DMS 273 (cell line): ENCODE measurements around the gene KANSL1.

Experiments used
- DNase-seq: peaks from one replicate; lab custom pipeline; 2025; ENCODE audit not compliant: unreplicated experiment; lab: John Stamatoyannopoulos, UW

The KANSL1 gene

DNA sequence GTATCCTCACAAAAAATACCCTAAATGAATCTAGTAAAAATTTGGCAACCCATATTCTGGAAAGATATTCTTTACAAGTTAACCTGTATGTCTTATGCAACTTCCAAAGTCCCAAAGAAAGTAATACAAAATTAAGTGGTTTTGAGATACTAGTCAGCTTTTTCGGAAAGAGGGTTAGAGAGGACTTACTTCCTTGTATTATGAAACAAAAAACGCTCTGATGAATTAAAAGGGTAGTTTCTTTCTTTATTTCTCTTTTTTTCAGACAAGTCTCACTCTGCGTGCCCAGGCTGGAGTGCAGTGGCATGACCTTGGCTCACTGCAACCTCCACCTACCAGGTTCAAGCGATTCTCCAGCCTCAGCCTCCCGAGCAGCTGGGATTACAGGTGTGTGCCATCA lies 51.6 kb downstream of the KANSL1 start:
- no peak for DNase-seq

DNA sequence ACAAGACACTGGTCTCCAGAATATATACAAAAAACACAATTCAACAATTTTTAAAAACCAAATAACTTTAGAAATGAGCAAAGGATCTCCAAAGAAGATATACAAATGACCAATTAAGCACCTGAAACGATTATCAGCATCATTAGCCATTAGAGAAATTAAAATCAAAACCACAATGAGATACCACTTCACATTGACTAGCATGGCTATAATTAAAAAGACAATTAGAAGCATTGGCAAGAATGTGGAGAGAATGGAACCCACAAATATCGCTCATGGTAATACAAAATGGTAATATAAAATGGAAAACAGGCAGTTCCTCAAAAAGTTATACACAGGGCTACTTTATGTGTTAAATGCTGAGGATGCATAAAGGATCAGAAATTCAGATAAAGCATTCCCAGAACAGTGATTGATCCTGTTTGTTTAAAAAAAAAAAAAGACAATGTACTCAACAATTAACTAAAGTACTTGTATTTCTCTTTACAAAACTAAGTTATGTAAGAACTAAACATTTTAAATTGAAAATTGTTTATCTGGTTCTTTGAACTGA lies 52.5 kb downstream of the KANSL1 start:
- DNase-seq = no peak

DNA sequence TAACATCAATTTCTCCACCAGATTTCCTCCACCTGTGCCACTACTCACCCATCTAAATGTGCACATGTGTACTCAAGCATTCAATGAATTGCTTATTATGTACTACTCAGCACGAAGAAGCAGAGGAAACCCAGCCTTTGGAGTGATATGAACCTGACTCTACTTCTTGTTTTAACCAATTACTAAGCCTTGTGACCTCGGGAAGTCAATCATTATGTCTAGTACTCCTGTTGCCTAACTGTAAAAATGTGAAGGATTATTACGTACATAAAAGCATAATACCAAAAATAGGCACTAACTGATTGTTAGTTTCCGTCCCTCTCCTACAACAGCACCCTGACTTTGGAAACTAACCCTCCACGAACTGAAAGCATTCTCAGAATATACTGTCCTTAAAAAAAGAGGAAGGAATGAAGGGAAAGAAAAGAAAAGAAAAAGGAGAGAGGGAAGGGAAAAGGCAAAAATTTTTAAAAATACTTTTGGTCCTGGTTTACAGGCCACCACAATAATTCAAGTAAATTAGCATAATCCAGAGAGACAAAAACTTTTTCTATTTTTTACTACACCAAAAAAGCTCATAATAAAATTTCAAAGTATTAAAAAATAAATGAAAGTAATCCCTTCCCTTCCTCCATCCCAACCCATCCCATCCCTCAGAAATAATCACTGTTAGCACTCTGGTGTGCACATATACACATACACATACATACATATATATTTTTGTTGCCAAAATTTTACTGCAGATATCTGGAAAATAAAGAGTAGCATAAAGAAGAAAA lies 53.6 kb downstream of the KANSL1 start:
- DNase-seq = no peak

DNA sequence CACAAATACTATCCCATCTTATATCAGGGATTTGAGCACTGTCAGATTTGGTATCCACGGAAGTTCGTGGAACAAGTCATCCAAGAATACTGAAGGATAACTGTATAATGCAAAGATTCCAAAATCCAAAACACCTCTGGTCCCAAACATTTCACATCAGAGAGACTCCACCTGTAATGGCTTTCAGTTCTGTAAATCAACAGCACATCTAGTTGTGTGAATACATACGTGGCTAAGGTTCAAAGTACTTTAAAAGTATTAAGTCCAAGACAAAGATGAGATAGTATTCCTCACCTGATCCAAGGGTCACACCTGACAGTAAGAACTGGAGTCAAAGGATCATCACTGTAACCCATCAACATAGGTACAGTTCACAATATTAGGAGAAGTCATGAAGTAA lies 54.8 kb downstream of the KANSL1 start:
- no peak for DNase-seq

DNA sequence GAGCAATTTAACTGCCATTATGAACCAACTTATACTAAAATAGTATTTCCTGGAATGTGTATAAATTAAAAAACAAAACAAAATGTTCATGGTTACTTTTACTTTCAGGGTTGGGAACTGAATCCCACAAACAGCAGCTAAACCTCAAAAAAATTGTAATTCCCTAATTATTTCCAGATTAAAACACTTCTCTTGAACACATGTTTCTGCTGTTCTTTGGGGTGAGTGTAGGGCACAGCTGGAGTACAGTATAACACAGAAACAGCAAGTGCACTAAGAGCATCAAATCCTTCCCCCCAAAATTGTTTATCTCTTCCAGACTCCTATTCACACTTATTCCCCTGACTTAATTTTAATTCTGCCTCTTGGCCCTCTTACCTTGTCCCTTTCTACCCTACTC lies 56.4 kb downstream of the KANSL1 start:
- no peak for DNase-seq

DNA sequence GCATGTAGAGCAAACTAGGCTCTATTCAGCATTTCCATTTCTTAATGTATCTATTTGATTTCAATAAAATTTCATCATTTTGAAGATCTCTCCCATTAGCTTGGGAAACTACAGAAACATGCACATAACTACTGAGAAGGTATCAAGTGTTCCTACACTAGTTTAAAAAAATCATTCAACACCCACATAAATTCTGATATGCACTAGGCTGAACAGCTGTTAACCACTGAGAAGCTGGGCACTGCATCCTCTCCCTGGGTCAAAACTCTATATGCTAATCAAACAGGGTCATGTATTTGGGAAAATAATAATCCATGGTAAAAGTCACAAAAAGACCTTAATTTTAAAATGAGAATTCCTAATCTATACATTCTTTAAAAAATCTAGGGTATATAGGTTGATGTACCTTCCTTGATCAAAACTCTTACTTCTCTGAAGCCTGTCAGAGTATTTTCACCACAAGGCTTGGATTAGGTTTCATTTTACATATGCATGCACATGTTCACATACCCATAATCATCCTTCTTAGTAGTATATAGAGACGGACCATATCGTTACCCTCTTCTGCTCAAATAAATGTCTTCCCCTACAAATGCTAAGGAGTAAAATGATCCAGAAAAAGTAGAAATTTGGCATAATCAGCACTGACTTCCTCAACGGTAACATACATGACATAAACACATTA lies 57.2 kb downstream of the KANSL1 start:
- DNase-seq = peak; percentile 71

DNA sequence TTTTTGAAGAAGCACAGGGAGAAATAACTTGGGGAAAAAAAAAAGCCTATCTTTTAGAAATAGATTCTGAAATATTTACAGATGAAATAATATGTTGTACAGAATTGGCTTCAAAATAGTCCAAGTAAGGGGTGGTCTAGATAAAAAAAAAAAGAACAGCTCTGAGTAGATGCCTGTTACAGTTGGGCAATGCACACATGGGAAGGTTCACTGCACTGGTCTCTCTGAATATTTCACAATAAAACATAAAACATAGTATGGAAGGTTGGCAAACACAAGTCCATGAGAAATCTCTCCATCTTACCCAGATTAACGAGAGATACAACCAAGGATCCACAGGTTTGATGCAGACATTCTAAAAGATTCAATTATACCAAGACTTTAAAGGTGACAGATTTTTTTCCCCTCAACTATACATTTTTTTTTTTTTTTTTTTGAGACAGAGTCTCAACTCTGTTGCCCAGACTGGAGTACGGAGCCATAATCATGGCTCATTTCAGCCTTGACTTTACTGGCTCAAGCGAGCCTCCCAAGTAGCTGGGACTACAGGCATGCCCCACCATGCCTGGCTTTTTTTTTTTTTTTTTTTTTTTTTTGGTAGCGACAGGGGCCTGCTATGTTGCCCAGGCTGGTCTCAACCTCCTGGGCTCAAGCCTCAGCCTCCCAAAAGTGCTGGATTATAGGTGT lies 58.0 kb downstream of the KANSL1 start:
- no peak for DNase-seq

DNA sequence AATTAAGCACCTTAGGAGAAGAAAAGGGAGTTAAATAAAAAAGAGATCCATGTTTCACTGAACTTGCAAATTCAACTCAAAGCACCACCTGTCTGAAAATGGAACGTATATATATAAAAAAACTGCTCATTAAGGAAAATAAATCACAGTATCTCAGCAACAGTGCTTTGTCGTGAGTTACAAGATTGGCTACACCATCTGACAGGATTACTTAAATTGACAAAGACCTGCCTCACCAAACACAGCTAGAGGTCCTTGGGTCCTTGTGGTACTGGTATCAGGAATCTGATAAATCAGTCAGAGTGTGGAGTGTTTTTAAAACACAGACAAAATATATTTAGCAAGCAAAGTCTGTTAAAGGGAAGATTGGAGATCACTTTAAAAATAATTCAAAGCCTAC lies 63.9 kb downstream of the KANSL1 start:
- no peak for DNase-seq

DNA sequence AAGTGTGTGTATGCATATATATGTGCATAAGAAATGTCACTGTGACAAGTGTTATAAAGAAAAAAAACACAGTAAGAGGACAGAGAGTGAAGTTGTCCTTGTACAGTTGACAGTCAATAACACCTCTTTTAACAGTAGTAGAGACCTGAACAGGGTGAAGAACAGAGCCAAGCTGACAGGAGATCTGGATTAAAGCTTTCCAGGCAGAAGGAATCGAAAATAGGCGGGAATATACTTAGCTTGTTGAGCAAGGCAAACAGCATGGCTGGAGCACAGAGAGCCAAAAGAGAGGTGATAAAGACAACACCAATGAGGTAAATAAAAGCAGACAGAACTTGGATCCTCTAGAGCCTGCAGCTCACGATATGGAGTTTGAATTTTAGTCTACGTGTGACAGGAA lies 64.8 kb downstream of the KANSL1 start:
- no peak for DNase-seq

DNA sequence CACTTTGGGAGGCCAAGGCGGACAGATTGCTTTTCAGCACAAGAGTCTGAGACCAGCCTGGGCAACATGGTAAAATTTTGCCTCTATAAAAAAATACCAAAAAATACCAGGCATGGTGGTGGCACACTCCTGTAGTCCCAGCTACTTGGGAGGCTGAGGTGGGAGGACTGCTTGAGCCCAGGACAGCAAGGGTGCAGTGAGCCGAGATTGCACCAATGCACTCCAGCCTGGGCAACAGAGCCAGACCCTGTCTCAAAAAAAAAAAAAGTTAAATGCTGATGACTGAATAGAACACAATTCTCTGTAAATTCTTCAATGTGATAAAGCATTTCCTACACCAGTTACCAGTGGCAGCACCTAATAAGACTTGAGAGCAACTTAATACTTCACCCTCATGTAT lies 65.7 kb downstream of the KANSL1 start:
- DNase-seq = no peak

DNA sequence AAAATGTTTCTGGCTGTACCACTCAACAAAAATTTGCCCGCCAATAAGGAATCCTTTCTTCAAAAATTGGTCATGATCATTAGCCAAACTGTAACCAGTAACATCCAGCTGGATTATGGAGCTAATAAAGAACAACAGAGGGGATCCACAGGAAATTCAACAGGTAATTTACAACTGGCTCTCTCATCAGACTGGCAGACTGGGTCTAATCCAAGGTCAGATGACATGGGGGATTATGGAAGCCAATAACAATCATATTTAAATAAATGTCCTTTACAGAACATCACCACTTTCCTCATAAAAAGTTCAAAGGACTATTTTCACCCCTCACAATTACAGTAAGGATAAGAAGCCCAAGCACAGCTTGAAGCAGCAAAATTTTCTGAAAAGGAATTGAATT lies 66.4 kb downstream of the KANSL1 start:
- no peak for DNase-seq

DNA sequence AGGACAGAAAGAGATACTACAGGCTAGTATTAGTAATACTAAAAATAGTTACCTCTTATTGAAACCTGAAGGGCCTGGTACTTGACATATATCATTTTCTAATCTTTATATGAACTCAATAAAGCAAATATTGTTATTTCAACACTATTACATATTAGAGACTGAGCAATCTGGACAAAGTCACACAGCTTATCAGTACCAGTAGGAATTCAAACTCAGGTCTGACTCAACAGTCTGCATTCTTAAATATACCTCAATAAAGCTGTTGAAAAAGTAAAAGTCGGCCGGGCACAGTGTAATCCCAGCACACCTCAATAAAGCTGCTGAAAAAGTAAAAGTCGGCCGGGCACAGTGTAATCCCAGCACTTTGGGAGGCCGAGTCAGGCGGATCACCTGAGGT lies 67.4 kb downstream of the KANSL1 start:
- no peak for DNase-seq

DNA sequence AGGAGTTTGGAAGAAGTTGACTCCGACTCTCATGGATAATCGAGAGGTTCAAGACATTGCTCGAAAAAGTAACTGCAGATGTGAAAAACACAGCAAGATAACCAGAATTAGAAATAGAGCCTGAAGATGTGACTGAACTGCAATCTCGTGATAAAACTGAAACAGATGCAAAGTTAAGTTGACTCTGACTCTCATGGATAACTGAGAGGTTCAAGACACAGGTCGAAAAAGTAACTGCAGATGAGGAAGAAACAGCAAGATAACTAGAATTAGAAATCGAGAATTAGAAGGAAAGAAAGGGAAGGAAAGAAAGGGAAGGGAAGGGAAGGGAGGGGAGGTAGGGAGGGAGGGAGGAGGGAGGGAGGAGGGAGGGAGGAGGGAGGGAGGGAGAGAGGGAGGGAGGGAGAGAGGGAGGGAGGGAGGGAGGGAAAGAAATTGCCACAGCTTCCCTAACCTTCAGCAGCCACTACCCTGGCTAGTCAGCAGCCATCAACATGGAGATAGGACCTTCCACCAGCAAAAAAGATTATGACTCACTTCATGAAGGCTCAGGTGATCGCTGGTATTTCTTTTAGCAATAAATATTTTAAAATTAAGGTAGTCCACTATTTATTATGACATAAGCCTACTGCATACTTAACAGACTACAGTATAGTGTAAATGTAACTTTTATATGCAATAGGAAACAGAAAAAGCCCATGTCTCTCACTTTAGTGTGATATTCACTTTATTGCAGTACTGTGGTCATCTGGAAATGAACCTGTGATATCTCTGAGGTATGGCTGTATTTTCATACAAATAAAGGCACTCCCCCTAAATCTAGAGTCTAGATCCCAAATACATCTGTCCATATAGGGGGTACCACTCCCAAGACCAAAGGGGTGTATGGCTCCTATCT lies 68.3 kb downstream of the KANSL1 start:
- no peak for DNase-seq

DNA sequence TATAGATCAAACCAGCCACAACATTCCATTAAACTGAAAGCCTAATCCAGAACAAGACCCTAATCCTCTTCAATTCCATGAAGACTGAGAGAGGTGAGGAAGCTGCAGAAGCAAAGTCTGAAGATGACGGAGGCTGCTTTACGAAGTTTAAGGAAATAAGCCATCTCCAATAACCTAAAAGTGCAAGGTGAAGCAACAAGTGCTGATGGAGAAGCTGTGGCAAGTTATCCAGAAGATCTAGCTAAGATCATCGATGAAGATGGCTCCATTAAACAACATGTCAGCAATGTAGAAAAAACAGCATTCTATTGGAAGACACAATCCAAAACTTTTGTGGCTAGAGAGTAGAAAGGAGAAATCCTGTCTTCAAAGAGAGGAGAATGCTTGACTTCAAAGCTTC lies 69.6 kb downstream of the KANSL1 start:
- DNase-seq = no peak

DNA sequence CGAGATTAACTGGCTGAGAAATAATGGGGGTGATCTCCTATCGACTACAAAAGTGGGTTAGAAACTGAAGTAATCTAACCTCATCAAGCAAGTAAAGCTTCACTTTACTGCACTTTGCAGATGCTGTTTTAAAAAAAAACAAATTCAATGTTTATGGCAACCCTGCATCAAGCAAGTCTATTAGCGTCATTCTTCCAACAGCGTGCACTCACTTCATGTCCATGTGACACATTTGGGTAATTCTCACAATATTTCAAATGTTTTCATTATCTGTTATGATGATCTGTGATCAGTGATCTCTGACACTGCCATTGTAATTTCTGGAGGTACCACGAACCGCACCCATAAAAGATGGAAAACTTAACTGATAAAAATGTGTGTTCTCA lies 70.8 kb downstream of the KANSL1 start:
- no peak for DNase-seq

DNA sequence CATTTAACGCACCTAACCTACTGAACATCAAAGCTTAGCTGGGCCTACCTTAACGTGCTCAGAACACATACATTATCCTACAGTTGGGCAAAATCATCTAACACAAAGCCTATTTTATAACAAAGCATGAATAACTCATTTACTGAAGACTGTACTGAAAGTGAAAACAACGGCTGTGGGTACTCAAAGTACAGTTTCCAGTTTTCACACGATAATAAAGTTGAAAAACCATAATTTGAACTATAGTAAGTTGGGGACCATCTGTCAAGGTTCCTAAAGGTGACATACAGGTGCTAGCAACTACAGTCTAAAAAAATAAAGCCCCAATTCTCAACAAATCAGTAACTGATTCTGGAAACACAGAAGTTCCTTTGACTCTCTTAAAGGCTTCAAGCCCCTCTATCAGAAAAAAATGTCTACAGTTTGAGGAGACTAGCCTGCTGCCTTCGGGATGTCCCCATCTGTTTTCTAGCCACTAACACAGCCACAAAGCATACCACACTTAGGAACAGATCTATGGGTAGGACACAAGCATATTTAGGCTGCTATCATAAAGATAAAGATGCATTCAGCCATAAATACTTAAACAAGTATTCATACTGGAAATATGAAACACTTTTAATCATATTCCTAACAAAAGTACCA lies 71.3 kb downstream of the KANSL1 start:
- DNase-seq = no peak

DNA sequence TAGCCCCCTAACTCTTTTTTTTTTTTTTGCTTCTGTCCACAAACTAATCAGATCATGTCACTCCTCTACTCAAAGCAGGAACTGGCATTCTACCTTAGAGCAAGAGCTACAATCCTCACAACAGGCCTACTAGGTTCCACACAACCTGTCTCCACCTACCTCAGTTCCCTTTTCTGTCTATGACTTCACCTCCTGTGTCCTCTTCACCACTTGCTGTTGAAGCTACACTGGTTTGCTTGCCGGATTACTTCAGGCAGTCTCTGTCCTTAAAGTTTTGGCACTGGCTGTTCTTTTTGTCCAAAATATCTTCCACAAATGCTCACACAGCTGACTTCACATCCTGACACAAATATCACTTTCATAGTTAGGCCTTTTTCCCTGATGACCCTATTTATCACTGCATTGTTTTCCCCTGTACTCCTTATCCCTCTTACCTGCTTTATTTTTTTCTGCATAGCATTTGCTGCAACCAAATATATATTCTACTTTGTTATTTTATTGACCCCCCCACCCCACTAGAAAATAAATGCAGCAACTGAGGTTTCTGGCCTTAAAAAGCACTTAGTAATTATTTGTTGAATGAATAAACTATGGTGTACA lies 72.0 kb downstream of the KANSL1 start:
- DNase-seq = no peak

DNA sequence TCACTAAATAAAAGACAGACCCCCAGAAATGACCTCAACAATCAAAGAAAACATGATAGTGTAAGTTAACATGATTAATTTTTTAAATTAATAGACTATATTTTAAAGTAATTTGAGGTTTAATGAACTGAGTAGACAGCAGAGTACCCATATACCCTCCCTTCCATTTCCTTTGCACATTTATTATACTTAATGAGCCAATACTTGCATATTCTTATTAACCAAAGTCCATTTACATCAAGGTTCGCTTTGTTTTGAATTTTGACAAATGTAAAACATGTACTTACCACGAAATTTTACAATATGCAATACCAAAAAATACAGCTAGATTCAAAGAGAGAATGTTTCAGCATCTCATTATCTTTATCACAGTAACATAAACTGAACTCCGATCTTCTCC lies 72.7 kb downstream of the KANSL1 start:
- DNase-seq = no peak

DNA sequence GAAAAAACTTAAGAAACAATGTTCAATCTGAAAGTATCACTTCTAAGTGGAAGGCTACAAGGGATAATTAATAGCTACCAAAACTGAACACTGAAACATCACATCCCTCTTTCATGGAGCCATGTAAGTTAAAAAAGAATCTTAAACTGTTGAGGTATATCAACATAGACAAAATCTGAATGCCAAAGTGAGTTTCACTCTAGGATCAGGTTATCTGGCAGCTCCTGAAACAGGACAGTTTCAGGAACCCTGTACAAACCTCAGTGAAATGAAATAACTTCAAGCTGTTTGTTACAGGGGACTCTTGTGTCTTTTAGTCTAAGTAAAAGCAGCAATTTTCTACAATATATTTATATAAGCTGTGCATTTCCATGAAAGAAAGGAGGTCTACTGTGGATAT lies 73.2 kb downstream of the KANSL1 start:
- DNase-seq = no peak

DNA sequence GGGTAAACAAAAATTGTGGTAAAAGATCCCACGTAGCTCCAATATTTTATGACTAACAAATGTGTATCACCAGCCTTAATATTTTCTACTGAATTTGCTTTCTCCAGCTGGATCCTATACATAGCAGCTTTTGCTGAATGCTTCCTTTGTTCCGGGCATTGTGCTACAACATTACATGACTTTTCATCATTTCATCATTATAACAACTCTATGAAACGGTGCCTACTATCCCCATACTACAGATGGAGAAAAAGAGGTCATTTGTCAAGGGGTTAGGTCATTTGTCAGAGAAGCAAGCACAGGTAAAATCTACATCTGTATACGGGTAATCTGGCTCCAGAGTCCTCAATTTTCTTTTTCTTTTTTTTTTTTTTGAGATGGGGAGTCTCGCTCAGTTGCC lies 74.3 kb downstream of the KANSL1 start:
- DNase-seq = no peak
